Measurements from ENCODE around the gene SLC1A2.

SLC1A2 gene

GRCh38 chr11:35365395-35365794 is 54.0 kb downstream of the SLC1A2 start:
- H3K36me3 ChIP-seq (ENCODE audit: control insufficient read depth, insufficient read depth, low read length) = no peaks in the 10 kb centered on the region
- no peak overlapping the region for H3K4me3 ChIP-seq (ENCODE audit: low read length)
- no peak overlapping the region for H3K9ac ChIP-seq (ENCODE audit: low read length)
- H3K27ac ChIP-seq (ENCODE audit: low read depth, low read length) = no peak overlapping the region
- peaks cover 15% of the 10 kb centered on the region for H3K4me1 ChIP-seq (ENCODE audit: control insufficient read depth, insufficient read depth, low read length)
- no peaks in the 10 kb centered on the region for H3K27me3 ChIP-seq (ENCODE audit: control insufficient read depth, insufficient read depth, low read length)

DNA sequence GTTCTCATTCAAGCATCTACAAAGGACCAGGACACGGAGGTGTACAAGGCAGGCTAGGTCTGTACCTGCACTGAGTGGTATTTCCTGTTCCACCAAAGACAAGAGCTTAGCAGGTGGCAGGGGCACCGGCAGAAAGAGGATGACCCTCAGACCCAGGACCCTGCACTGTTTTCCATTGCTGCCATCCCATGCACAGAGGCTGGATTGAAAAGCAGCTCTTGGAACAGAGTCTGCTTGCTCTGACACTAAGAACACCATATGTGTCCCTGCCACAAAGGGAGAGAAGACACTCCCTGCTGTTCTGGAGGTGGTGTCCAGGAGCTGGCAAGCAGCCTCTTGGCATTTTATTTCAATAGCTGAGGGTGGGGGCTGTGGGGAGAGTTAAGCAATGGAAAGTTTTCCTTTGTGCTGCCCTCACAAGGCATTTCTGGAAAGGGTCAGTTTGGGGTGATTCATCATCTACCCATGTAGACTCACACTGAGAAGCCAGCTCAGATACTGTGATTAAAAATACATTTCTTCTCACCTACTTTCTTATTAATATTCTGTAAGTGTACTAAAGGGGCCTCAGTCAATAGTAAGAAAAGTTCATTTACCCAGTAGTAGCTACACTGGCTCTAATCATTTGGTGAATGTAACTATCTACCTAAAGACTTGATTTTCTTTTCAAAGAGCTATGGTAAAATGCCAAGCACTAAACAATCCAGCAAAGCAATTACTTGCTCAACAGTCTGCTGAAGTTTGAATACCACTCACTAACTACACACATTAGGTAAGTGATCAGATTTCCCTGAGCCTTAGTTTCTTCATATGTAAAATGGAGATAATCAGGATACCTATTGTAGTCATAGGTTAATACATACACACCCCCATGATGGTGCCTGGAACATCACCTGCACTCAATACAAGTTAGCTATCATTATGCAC is 55.2 kb downstream of the SLC1A2 start:
- Histone ChIP-seq H3K9ac (ENCODE audit: low read length) (no peak overlapping the region), H3K27me3 (ENCODE audit: control insufficient read depth, insufficient read depth, low read length) (no peaks in the 10 kb centered on the region), H3K4me3 (ENCODE audit: low read length) (no peak overlapping the region), H3K36me3 (ENCODE audit: control insufficient read depth, insufficient read depth, low read length) (no peaks in the 10 kb centered on the region), H3K27ac (ENCODE audit: low read depth, low read length) (peak overlapping the region; percentile 55), H3K4me1 (ENCODE audit: control insufficient read depth, insufficient read depth, low read length) (peaks cover 19% of the 10 kb centered on the region)

DNA sequence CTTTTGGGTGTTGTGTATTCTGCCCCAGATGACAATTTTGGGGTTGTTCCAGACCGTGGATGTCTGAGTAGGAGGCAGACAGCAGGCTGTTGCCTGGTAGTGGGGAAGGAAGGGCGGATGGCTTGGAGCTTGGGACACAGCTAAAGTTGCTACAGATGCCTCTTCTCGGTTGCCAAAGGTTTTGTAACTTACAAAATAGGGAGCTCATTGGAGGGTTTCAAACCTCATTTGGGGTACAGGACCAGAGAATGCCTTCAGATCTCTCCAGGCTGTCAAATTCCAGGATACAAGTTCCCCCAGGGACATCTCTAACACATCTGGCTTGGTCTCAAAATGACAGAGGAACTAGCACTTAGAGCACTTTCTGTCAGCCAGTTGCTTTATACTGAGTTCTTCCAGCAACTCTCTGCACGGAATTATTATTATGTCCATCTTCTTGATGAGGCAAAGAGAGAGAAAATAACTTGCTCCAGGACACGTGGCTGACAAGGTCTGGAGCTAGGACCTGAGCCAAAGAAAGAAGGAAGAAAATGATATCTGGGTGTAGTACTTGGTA is 56.0 kb downstream of the SLC1A2 start:
- no peak overlapping the region for H3K9ac ChIP-seq (ENCODE audit: low read length)
- H3K27me3 ChIP-seq (ENCODE audit: control insufficient read depth, insufficient read depth, low read length) = no peaks in the 10 kb centered on the region
- H3K27ac ChIP-seq (ENCODE audit: low read depth, low read length) = peak overlapping the region; percentile 21
- no peaks in the 10 kb centered on the region for H3K36me3 ChIP-seq (ENCODE audit: control insufficient read depth, insufficient read depth, low read length)
- peaks cover 19% of the 10 kb centered on the region for H3K4me1 ChIP-seq (ENCODE audit: control insufficient read depth, insufficient read depth, low read length)
- H3K4me3 ChIP-seq (ENCODE audit: low read length) = no peak overlapping the region

DNA sequence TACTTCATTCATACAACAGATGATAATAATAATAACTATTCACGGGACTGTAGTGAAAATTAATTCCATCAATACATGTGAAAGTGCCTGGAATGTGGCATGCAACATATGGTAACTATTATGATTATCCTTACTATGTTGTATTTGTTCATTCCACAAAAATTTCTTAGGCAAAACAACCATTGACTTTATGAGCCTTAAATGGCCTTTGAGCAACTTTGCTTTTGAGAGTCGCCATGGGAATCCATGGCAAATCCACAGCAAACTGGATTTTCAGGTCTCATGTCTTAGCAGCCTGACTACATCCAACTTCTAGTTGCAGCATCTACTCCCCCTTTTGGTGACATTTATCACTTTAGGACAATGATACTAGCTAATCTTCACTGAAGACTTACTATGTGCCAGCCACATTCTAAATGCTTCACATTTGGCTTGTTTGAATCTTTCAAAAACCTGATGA is 56.8 kb downstream of the SLC1A2 start:
- Histone ChIP-seq H3K36me3 (ENCODE audit: control insufficient read depth, insufficient read depth, low read length) (no peaks in the 10 kb centered on the region), H3K4me3 (ENCODE audit: low read length) (no peak overlapping the region), H3K9ac (ENCODE audit: low read length) (no peak overlapping the region), H3K4me1 (ENCODE audit: control insufficient read depth, insufficient read depth, low read length) (peaks cover 19% of the 10 kb centered on the region), H3K27ac (ENCODE audit: low read depth, low read length) (no peak overlapping the region), H3K27me3 (ENCODE audit: control insufficient read depth, insufficient read depth, low read length) (no peaks in the 10 kb centered on the region)

GRCh38 chr11:35360055-35360530 is 59.3 kb downstream of the SLC1A2 start:
- peaks cover 19% of the 10 kb centered on the region for H3K4me1 ChIP-seq (ENCODE audit: control insufficient read depth, insufficient read depth, low read length)
- H3K4me3 ChIP-seq (ENCODE audit: low read length) = no peak overlapping the region
- H3K9ac ChIP-seq (ENCODE audit: low read length) = no peak overlapping the region
- no peaks in the 10 kb centered on the region for H3K36me3 ChIP-seq (ENCODE audit: control insufficient read depth, insufficient read depth, low read length)
- H3K27ac ChIP-seq (ENCODE audit: low read depth, low read length) = no peak overlapping the region
- H3K27me3 ChIP-seq (ENCODE audit: control insufficient read depth, insufficient read depth, low read length) = no peaks in the 10 kb centered on the region

DNA sequence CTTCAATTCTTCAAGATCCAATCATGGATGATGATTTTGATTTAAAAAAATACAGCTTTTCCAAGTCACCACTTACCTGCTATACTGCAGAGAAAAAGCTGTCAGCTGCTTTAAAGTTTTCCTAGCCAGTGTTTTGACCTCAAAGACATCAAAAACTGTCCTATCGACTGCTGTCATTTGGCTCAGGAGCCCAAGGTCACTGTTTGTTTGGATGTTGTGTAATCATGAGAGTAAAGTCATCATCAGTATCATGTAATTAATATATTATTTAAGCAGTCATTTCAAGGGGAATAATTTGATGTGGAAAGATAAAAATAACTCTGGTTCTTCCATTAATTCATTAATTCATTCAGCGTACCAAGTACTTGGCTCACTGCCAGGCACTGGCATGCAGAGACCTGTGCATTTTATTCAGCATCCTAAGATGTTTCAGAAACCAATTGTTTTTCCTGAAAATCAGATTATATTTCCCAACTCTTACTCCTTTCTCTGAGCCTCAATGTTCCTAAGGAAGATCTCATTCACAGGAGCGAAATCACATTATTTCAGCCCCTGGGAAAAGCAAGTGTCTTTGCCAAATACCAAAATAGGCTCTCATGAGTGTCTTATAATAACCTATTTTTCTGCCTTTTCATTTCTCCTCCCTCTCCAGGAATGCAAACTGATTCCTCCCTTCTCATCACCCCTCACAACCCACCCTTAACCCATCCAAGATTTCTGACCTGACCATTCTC is 59.9 kb downstream of the SLC1A2 start:
- H3K4me3 ChIP-seq (ENCODE audit: low read length) = no peak overlapping the region
- H3K27ac ChIP-seq (ENCODE audit: low read depth, low read length) = peak overlapping the region; percentile 10
- H3K27me3 ChIP-seq (ENCODE audit: control insufficient read depth, insufficient read depth, low read length) = no peaks in the 10 kb centered on the region
- H3K9ac ChIP-seq (ENCODE audit: low read length) = no peak overlapping the region
- no peaks in the 10 kb centered on the region for H3K36me3 ChIP-seq (ENCODE audit: control insufficient read depth, insufficient read depth, low read length)
- peaks cover 18% of the 10 kb centered on the region for H3K4me1 ChIP-seq (ENCODE audit: control insufficient read depth, insufficient read depth, low read length)

GRCh38 chr11:35358391-35358790 is 61.0 kb downstream of the SLC1A2 start:
- no peaks in the 10 kb centered on the region for H3K27me3 ChIP-seq (ENCODE audit: control insufficient read depth, insufficient read depth, low read length)
- H3K4me3 ChIP-seq (ENCODE audit: low read length) = no peak overlapping the region
- H3K27ac ChIP-seq (ENCODE audit: low read depth, low read length) = no peak overlapping the region
- no peak overlapping the region for H3K9ac ChIP-seq (ENCODE audit: low read length)
- H3K4me1 ChIP-seq (ENCODE audit: control insufficient read depth, insufficient read depth, low read length) = peaks cover 8% of the 10 kb centered on the region
- H3K36me3 ChIP-seq (ENCODE audit: control insufficient read depth, insufficient read depth, low read length) = no peaks in the 10 kb centered on the region

GRCh38 chr11:35357923-35358322 is 61.4 kb downstream of the SLC1A2 start:
- H3K4me3 ChIP-seq (ENCODE audit: low read length) = no peak overlapping the region
- peaks cover 7% of the 10 kb centered on the region for H3K4me1 ChIP-seq (ENCODE audit: control insufficient read depth, insufficient read depth, low read length)
- H3K27me3 ChIP-seq (ENCODE audit: control insufficient read depth, insufficient read depth, low read length) = no peaks in the 10 kb centered on the region
- no peak overlapping the region for H3K27ac ChIP-seq (ENCODE audit: low read depth, low read length)
- H3K9ac ChIP-seq (ENCODE audit: low read length) = no peak overlapping the region
- H3K36me3 ChIP-seq (ENCODE audit: control insufficient read depth, insufficient read depth, low read length) = no peaks in the 10 kb centered on the region

- Histone ChIP-seq H3K4me3 (ENCODE audit: low read length) (no peak overlapping the region), H3K27ac (ENCODE audit: low read depth, low read length) (no peak overlapping the region), H3K36me3 (ENCODE audit: control insufficient read depth, insufficient read depth, low read length) (no peaks in the 10 kb centered on the region), H3K4me1 (ENCODE audit: control insufficient read depth, insufficient read depth, low read length) (peaks cover 4% of the 10 kb centered on the region), H3K27me3 (ENCODE audit: control insufficient read depth, insufficient read depth, low read length) (no peaks in the 10 kb centered on the region), H3K9ac (ENCODE audit: low read length) (no peak overlapping the region)
Measured at GRCh38 chr11:35355102-35355749, 64.1 kb downstream of the SLC1A2 start.

GRCh38 chr11:35354644-35355043 is 64.7 kb downstream of the SLC1A2 start:
- Histone ChIP-seq H3K36me3 (ENCODE audit: control insufficient read depth, insufficient read depth, low read length) (no peaks in the 10 kb centered on the region), H3K27me3 (ENCODE audit: control insufficient read depth, insufficient read depth, low read length) (no peaks in the 10 kb centered on the region), H3K27ac (ENCODE audit: low read depth, low read length) (no peak overlapping the region)

DNA sequence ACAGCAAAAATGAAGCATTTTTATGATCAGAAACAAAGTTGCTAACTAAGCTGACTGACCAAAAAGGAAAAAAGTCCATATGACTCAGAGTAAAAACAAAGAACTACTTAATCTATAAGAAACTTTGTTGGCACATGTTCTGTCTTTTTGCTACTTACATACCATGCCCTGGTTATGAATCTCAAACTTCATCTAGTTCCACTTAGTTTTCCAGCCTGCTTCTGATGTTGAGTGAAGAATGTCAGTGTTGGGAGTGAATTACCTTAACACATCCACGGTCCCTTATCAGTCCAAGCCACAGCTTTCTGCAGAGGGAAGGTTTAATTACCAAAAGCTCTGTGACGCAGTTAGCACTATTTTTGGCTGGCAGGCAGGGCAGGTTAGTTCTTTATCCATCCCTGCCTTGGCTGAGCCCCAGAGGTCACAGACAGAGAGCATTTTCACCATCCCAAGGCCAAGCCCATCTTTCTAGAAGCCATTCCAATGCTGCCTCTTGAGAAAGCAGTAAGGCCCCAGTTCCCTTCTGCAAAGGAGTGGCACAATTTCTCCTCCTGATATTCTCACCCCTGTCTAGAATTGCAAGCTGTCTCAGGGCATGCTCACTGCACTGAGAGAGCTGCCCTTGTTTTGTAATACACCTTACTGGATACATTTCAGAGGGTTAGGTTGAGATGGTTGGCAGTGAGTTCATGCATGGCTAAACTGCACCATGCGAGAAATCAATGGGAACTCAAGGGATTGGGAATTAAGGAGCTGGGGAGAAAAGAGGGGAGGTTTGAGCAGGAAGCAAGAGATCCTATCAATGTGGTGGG is 67.1 kb downstream of the SLC1A2 start:
- H3K27me3 ChIP-seq (ENCODE audit: control insufficient read depth, insufficient read depth, low read length) = no peaks in the 10 kb centered on the region
- no peaks in the 10 kb centered on the region for H3K36me3 ChIP-seq (ENCODE audit: control insufficient read depth, insufficient read depth, low read length)
- H3K4me1 ChIP-seq (ENCODE audit: control insufficient read depth, insufficient read depth, low read length) = no peaks in the 10 kb centered on the region
- no peak overlapping the region for H3K9ac ChIP-seq (ENCODE audit: low read length)
- H3K4me3 ChIP-seq (ENCODE audit: low read length) = no peak overlapping the region
- no peak overlapping the region for H3K27ac ChIP-seq (ENCODE audit: low read depth, low read length)

More at GRCh38 chr11:35354644-35355043, 64.7 kb downstream of the SLC1A2 start:
- peaks cover under 1% of the 10 kb centered on the region for H3K4me1 ChIP-seq (ENCODE audit: control insufficient read depth, insufficient read depth, low read length)
- H3K4me3 ChIP-seq (ENCODE audit: low read length) = no peak overlapping the region
- H3K9ac ChIP-seq (ENCODE audit: low read length) = no peak overlapping the region

All from rectal smooth muscle tissue (tissue), 1 donor.